Kidney capillary endothelial cell (primary cell): ENCODE measurements around the gene DNAJC5G.
"Not testable (repeated sequence)": the region's sequence is repeated elsewhere in the genome, so short reads cannot be mapped to it uniquely, and the experiment has no call there.

Source experiments
- DNase-seq: peaks from one replicate; pipeline ENCODE4 v3.0.0-alpha.2; 2018; ENCODE audit warnings: low spot score

Gene DNAJC5G

DNA sequence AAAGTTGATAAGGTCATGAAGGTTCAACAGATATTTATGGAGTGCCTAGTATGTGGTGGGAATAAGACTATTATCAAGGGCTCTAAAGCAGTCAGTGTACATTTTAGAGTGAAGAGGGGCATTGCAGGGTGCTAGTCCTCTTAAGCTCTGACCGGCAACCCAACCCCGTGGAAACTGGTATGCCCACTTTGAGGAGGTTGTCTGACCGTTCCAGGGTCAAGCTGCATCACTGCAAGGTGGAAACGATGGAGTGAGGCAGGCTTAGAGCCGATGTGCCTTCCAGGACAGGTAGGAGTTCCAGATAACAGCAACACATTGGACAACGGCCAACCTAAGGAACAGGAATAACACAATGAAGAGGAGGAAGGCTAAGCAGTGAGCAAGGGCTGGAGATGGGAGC lies 34.4 kb downstream of the DNAJC5G start:
- no peak for DNase-seq

DNA sequence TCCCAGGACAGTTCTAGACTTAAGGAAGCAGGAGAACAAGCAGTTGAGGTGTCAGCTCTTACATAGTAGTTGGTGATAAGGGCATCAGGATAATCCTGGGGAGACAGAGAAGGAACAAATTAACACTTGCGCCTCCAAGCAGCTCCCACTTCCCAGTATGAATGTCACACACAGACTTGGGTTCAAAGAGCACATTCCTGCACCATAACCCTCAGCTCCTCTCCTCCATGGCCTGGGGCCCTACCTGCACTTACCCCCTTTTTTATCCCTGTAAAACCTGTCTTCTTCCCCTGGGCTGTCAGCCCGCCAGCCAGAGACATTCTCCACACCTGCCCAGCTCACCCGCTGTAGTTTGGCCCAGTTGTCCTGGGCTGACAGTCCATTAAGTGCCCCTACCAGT lies 36.9 kb downstream of the DNAJC5G start:
- DNase-seq, result no peak

DNA sequence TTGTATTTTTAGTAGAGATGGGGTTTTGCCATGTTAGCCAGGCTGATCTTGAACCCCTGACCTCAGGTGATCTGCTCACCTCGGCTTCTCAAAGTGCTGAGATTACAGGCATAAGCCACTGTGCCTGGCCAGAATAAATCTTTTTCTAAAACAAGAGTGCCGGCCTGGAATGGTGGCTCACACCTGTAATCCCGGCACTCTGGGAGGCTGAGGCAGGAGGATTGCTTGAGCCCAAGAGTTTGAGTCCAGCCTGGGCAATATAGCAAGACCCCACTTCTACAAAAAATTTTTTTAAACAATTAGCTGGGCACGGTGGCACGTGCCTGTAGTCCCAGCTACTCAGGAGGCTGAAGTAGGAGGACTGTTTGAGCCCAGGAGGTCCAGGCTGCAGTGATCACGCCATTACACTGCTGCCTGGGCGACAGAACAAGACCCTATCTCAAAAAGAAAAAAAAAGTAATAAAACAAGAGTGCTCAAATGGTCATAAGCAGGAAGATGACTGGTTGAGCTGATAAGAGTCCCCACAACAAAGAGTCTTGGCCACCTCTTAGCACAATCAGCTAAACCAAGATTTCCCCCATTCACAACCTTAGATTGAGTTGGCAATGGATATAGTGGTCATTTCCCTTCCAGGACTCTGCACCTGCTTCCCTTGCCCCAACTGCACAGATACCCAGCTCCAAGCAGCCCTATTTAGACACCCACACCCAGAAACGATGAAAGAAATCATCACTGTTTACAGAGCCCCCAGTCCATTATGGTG lies 38.8 kb downstream of the DNAJC5G start:
- DNase-seq, result no peak

DNA sequence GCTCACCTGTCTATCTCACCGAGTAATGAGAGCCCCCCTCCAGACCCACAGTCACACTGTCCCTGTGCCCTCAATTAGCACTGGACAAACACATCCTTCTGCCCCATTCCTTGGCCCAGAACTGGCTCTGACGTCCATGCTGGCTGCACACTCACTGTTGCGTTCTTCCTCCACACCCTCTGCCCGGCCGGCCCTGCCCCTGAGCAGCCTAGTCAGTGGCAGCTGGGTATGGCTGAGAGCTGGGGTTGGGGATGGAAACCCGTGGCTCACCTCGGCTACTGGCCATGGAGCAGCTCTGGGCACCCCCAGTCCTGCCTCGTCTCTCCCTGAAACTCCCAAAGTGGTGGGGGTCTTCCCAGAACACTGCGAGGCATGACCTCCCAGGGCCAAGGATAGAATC lies 39.5 kb downstream of the DNAJC5G start:
- no peak for DNase-seq

DNA sequence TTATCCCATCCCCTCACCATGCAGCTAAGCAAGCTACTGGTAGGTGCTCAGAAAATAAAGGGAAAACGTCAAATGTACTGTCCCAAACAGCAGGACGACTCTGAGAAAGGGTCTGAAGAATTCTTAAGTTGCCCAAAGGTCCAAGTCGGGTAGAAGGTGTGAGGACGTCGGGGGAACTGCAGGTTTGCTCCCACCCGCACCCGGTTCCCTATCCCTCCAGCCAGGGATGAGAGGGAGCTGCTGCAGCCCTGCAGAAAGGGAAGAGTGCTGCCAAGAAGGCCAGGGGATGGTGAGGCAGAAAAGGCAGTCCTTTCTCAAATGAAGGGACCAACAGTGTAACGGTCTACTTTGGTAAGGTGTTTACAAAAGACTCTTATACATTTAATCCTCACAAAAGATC lies 39.9 kb downstream of the DNAJC5G start:
- DNase-seq, result no peak

DNA sequence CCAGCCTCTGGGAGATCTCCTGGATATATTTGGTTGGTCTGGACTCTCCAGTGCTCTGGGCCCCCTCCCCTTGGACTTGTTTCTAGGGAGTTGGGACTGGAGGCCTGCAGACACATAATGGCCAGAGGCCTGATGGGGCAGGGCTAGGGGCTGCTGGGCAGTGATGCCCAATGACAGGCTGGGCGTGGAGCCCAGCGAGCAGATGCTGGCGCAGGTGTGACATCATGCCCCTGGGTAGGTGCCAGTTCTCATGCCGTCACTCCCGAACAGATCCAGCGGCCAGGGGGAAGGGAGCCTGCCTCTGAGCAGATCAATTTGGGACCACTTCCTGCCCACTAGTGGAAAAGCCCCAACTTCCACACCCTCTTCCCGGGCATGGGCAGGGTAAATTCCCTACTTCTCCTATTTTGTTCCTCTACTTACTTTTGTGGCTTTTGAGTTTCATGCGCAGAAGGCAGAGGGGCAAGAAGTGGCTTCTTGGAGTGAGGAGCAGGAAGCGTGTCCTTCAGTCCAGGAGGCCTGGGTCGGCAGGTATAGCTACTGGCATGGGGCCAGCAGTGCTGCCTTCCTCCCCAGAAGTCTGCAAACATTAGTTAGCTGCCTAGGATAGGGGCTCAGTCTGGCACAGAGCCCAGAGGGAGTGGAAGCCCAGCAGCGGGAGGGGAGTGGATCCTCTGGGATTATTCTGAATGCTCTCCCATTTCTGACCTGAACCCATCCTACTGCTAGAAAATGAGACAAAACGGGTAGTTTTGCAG lies 41.6 kb downstream of the DNAJC5G start:
- DNase-seq, result no peak

DNA sequence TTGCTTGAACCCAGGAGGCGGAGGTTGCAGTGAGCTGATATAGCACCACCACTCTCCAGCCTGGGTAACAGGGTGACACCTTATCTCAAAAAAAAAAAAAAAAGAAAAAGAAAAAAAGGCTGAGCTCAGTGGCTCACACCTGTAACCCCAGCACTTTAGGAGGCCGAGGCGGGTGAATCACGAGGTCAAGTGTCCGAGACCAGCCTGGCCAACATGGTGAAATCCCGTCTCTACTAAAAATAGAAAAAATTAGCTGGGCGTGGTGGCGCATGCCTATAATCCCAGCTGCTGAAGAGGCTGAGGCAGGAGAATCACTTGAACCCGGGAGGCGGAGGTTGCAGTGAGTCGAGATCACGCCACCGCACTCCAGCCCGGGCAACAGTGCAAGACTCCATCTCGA lies 44.6 kb downstream of the DNAJC5G start:
- DNase-seq, result not testable (repeated sequence)

DNA sequence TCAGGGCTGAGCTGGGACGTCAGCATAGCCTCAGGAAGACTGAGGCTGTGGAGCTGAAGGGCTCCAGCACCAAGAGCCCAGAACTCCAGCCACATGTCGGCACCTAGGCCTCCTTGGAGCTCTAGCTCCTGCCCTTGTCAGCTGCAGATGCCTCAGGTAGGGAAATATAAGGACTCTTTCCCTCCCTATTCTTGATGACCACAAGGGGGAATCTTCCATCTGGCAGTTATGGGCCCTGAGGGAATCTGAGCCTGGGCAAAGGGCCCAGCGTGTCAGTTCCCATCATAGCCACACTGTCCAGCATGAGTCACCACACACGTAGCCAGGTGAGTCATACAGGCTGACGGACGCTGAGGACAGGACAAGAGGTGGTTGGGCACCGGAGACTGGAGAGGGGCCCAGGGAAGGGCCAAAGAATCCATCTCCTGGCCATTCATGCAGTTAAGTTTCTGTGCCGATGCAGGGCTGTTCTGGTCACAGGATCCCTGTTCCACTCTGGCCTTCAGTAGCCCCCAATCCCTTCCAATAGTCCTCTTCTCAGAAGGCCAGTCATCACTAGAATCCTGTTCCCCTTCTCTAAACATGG lies 45.8 kb downstream of the DNAJC5G start:
- peak; percentile 97 for DNase-seq

DNA sequence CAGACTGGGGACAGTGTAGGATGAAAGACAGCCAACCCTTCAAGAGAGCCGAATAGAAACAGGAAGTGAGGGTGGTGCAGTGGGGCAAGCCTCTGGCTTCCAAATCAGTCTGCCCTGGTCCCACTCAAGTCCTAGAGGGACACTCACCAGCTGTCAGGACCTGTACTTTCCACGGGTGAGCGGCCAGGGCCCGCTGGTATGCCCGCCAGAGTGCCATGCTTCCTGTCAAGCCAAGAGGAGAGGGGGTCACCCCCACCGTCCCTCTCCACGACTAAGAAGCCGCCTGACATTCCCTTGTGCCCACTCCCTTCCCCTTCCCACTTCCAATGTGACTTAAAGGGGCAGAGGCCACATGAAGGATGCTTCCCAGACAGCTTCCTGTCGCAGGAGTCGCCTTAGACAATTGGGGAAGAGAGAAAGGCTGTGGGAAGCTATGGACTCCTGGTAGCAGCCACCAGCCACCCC lies 47.1 kb downstream of the DNAJC5G start:
- peak; percentile 59 for DNase-seq

DNA sequence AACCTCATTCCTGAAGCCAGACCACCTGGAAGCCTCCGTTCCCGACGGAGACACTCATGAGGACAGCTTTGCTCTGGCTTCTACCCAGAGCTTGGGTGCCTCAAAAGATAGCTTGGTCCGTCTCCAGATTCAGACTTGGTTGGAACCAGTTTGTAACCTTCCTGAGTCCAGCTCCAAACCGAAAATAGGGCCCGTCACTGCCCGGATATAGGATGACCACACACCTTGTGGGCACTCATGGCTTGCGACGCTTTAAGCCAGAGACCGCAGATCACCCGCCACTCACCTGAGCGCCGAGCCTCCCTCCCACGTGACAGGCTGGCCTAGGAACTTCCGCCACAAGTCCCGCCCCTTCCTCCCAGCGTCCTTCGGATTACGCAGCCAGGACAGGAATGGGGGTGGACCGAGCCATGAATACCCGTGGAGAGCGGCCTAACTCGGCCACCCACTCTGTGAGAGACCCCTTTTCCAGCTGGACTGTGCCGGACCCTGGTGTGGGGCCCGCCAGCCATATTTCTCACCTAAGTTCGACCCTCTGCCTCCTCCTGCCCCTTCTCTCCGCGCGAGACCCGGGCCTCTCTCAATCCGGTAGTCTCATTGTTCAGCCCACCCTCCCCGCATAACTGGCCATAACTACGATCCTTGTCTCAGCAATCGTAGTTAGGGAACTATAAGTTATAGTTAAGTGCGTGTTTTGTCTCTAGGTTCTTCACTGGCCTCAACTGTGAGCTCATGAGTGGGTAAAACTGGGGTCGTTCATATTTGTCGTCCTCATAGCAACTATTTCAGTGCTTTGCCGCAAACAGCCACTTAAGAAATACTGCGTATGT lies 47.7 kb downstream of the DNAJC5G start, which contains the start of gene MPV17:
MPV17 (minus strand) TSS at position 332 of the 830 bp plus-strand sequence. CDS start 580 bp downstream, outside the sequence.
- DNase-seq, result peak; percentile 84

DNA sequence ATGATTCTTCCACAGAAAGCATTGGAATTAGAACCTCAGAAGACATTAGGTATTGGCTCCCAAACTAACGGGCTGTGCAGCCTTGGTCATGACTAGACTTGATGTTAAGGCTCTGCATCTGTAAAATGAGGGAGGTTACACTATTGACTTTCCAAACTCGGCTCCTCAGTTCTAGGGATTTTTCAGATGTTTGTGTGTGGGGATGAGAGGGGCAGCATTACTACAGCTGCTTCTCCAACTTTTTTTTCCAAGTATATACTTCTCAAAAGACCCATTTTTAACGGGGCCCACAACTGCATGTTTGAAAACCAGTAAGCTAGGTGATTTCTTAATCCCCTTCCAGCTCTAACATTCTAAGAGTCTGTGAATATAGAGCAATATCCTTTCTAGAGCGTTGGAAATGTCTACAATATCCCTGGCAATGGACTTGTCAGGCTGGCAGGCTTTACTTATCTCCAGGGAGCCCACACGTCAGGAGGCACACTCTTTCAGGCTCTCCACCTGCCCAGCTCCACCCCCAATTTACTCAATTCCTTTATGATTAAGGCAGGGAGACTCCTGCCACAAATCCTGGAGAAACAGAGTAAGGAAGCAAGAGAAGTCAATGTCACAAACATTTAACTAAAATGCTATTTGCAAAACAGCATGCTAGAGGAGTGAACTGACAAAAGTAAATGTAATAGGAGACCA lies 48.5 kb downstream of the DNAJC5G start:
- peak; percentile 10 for DNase-seq

DNA sequence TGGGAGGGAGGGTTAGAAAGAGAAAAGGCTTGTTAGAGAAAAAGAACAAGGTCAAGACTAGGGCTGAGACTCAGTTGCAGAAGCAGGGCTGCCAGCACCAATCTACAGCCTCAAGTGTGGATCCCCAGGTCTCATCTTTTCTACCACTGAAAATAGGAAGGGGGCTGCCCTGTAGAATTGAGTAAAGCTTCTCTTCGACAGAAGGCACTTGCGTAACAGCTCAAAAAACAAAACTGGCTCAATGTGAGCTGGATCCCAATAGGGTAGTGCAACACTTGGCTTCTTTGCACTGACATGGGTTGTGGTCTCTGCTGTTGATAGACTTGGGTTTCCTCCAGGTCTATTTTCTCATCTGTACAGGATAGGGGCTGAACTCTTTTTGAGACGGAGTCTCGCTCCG lies 49.5 kb downstream of the DNAJC5G start:
- no peak for DNase-seq
